GM21515 (cell line): ENCODE measurements around the gene AMBP.

ENCODE experiments used
- ATAC-seq: cut with Tn5 transposase; IDR thresholded peaks from one replicate; pipeline ENCODE4 v1.9.1; 2021; ENCODE audit not compliant: unreplicated experiment

Gene AMBP

DNA sequence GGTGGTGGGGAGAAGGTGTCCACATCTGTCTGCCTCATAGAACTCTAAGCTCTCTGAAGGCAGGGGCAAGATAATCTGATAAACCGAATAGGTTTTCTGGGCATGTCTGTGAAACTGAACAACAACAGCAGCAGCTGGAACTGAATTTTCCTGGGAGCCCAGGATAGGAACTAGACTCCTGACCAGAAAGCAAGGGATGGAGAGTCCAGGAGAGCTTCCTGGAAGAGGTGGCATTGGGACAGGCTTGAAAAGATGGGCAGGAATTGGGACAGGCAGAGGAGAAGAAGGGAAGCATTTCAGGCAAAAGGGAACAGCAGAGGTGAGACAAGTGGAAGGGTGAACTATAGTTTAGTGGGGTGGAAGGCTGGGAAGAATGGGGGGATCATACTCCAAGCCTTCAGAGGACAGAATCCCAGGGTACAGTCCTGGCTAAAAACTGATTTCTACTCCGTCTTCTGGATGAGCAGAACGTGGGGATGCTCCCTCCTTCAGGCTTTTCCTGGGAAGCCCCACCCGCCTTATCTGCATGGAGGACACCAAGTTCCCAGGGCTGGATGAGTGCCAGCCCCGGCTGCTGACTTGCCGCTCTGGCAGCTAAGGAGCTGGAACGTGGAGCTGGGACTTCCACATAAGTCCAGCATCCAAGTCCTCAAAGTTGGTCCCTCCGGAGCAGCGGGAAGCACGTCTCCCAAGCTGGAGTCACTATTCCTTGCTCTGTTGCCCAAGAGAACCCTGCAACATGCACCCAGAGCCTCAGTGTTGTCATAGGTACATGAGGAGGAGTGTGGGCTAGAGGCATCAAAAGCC, 34.9 kb upstream of the AMBP start:
- no peak for ATAC-seq

DNA sequence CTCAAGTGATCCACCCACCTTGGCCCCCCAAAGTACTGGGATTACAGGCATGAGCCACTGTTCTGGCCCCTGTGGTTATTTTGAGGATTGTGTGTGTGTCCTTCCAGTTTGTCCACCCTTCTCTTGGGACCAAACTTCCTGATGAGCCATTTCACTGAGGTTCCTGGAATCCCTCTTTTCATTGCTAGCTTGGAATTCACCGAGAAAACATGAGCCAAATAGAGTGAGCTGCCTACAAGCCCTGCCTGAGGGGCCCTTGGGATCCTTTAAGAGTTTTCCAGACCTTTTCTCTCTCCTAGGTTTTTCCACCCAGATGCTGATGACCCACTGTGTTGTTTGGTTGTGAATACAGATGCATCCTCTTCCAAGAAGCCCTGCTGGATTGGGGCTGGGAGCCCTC, 34.2 kb upstream of the AMBP start:
- ATAC-seq = no peak

DNA sequence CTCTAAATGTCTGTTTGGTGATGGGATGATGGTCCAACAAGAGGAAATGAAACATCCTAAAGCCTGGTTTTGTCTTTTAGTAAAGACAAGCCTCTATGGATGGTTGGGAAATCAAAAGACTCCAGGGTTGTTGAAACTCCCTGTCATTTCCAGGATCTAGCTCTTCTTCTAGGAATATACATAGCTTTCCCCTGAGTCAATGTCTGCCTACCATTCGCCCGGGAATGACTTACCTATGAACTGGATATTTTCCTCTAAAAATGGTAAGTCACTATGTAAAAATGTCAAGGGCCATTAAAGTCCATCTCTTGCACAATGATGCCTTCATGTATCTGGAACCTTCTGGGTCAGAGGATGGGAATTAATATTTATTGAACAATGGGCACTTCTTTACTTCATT, 32.1 kb upstream of the AMBP start:
- no peak for ATAC-seq

DNA sequence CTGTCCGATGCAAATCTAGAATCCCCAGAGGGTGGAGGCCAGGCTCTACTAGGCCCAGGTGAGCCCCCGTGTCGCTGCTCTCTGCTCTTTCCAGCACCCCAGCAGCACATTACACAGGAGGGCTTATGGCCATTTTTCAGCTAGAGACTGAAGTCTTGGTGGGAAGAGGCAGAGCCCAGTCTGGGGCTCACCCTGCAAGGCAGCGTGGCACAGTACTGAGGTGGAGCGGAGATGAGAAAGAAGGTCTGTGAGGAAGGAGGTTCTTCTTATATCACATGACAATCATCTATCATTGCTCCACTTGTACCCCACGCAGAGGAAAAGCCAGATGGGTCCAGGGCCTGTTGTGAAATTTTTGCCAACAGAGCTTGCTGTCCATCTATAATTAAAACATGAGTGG, 31.0 kb upstream of the AMBP start:
- ATAC-seq = no peak

DNA sequence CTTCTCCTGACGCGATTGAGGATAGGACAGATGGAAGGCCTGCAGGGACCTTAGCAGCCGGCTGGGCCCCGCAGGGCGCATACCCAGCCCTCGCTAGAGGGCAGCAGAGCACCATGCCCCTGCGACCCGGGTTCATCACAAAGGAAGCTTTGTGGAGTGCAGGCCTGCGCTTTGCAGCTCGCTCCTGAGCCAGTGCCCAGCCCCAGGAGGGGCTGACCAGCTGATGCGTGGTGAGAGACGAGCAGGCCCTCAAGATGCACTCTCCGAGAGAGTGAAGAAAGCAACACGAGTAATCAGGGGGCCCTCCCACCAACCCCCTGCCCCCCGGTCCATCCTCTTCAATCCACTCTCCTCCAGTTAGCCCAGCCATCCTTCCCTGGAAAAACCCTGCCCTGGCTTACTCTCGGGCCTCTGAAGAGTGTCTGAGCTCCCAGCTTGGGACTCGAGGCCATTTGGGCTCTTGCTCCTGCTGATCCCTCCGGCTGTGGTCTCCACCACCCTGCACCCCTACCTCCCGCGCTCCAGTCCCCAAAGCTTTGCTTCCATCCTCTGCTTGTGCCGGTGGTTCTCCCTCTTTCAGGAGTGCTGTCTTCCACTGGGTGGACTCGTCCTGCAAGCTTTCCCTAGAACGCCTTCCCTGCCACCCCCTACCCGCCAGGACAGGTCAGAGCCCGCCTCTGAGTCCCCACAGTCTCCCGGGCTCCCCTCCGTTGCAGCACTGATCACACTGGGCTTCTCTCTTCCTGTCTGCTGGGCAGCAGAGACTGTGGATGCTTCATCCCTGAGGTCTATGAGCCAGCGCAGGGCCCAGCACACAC, 30.1 kb upstream of the AMBP start:
- peak; percentile 78 for ATAC-seq

DNA sequence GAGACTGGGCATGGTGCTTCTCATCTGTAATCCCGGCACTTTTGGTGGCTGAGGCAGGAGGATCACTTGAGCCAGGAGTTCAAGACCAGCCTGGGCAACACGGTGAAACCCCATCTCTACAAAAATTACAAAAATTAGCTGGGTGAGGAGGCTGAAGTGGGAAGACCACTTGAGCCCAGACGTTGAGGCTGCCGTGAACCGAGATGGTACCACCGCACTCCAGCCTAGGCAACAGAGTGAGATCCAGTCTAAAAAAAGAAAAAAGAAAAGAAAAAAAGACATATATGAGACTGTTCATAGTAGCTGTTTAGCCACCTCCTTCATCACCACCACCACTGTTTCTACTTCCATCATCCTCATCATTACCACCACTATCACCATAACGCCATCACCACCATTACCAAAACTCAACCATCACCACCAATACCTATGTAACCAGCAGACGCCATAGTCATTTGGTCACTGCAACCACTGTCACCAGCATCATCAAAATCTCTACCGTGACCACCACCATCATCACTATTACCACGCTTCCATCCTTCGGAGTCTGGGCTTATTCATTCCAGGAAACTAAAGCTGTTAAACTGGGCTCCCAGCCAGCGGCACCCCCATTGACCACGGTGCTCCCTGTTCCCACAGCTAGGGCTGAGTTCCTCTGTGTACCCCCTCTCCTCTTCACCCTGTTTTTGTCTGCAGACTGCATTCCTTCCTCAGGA, 29.3 kb upstream of the AMBP start:
- no peak for ATAC-seq

DNA sequence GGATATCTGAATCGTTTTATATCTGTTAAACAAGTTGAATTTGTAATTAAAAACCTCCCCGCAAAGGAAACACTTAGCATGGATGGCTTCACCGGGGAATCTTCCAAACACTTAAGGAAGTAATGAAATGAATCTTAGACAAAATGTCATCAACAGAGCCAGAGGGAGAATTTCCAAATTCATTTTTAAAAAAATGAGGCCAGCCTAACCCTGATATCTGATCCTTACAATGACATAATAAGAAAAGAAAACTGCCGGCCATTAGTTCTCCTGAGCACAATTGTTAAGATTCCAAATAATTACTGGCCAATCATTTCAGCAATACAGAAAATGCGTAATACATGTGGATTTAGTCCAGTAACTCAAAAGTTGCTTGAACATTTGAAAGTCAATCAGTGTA, 27.1 kb upstream of the AMBP start:
- no peak for ATAC-seq

DNA sequence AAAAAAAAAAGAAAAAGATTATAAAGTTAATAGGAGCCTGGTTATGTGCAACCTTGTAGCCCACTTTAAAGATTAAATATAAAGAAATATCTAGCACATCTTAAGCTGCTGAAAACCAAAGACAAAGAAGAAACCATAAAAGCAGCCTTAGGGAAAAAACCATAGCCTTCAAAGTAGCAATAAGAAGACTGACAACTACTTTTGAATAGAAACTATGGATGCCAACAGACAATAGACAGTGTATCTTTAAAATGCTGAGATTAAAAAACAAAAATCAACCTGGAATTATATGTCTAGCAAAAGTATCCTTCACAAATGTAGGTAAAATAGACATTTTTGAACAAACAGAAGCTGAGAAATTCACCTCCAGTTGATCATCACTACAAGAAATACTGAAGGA, 24.4 kb upstream of the AMBP start:
- no peak for ATAC-seq

DNA sequence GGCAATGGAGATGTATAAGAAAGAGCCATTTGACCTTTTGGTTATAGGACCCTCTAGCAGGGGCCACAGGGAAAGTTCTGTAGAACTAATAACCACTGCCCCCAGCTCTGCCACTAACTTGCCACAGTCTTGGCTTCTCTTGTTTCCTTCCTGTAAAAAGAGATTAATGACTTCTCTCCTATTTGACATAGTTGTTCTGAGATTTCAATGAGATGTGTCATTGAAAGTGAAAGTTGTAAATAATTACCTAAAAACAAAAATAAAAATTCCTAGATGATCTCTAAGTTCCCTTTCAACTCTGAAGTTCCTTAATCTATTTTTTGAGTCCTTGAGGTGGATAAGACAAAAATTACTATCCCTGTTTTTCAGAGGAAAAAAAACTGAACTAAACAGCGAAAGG, 22.4 kb upstream of the AMBP start:
- ATAC-seq = no peak

DNA sequence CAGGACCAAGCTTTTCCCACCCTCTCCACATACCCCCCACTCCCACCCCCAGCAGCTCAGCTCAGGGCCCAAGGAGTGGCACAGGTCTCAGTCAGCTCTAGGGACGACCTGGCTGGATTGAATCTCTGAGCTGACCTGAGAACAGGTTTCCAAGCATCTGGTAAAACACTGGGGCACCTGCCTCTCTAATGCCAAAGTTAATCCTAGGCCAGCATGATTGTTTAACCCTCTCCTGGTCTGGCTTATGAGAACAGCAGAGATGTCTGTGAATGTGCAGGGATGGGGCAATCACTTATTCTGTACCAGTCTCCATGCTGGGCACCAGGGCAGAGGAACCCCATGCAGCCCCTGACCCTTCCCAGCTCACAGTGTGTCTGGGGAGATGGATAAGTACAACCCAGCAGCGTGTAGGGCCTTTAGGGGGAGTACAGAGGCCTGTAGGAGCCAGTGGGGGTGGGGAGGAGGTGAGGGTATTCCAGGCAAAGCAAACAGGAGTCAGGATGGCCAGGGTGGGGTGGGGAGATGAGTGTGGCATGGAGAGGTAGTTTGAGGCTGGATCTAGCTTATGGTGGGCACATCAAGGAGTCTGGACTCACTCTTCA, 21.7 kb upstream of the AMBP start:
- ATAC-seq = no peak

DNA sequence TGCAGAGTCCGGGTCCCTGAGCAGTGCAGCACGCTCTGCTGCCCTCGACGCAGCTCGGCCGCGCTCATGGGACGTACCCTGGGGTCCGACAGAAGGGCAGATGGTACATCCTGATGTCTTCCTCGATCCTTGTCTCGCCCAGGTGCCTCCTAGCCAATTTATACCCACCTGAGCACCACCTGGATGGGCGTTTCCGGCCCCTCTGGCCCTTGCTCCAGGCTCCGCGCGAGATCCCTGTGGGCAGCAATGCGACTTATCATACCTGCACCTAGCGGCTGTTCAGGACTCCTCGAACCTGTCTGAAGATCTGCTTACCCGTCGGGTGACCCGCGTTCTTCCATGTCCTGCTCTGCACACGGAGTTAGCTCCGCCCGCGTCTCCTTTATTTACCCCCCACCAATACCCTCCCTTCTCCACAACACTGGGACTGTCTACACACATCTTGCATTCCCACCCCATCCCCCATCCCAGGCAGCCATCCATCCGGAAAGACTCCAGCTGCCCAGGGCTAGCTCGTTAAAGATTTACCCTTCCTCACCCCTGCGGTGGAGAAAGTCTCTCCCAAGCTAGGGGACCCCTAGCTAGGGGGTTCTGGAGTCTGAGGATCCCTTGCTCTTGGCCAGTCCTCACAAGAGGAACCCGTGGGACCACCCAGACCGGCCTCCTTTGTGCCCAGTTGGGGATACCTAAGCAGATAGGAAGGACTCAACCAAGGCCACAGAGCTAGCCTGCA, 21.0 kb upstream of the AMBP start, which contains the start of gene KIF12:
Gene KIF12 (minus strand): TSS at position 357 of the 733 bp plus-strand sequence. CDS start 16 bp downstream, at position 341.
- no peak for ATAC-seq

DNA sequence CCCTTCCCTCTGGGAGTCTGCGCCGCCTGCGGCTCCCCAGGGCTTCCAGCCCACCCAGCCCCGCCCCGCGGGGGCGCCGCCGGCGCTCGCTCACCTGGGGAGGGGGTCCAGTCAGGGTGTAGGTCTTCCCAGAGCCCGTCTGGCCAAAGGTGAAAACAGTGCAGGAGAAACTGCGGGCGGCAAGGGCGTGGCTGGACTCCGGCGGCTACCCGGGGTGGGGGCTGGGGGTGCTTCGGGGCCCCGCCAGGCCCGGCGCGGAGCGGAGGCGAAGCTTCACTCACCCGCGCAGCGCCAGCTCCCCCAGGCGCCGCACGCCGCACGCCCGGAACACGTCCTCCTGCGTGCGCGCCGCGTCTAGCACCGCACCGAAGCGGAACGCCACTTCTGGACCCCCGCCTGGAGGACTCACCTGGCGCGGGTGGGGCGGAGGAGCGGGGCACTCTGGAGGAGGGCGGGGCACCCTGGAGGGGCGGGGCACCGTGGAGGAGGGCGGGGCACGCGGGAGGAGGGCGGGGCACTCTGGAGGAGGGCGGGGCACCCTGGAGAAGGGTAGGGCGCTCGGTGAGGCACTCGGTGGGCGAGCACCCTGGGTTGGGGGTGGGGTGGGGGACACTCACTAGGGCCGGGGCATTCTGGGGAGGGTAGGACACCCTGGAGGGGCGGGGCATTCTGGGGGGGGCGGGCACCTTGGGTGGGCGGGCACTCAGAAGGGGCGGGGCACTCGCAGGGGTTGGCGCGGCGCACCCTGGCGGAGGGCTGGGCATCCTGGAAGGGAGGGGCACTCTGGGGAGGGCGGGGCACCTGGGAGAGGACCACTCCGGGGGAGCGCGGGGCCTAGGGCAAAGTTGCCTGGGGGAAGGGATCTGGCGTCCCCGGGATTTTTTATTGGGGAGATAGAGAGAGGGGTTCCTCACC, 20.2 kb upstream of the AMBP start:
- ATAC-seq = no peak

DNA sequence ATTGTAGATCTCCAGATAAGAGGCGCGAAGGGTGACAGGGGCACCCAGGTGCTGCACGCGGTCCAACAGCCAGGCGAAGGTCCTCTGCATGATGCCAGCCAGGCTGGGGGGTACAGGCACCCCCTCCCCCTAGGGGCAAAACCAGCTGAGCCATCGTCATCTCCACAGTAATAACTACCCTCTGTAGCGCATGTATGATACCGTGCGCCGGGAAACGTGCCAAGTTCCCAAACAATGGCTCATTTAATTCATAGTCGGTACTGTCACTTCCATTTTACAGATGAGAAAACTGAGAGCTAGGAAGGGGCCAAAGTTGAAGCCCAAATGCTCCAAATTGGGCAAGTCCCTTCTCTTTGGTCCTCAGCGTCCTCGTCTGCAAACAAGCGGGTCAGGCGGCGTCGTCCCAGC, 19.5 kb upstream of the AMBP start:
- ATAC-seq = no peak

DNA sequence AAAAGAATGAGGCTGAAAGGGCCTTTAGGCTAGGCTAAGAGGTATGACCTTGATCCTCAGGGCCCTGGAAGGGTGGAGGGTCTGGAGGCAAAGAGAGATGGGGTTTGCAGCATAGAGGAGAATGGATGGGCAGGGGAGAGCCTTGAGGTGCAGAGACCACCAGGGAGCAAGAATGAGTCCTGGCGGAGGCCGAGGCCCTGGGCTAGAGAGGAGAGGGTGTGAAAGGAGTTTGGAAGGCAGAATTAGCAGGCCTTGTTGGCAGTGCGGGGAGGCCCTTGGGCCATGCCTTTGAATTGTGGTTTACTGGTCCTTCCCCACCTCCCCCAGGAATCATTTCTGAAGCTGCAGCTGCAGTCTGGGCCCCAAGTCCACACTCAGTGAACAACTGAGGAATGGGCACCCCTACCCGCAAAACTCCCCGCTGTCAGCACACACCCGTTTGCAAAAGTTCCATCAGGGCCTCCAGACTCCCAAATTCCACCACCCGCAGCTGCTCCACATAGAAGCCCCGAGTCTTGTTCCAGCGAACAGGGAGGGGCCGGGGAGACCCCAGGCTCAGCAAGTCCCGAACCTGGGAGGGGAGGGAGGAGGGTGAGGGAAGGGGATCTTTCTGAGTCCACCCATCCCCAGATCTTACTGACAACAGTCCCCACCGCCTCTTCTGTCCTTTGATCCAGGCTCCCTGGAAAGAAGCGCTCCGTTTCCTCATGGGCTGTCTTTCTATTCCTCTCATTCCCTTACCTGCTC, 18.9 kb upstream of the AMBP start:
- ATAC-seq = no peak

DNA sequence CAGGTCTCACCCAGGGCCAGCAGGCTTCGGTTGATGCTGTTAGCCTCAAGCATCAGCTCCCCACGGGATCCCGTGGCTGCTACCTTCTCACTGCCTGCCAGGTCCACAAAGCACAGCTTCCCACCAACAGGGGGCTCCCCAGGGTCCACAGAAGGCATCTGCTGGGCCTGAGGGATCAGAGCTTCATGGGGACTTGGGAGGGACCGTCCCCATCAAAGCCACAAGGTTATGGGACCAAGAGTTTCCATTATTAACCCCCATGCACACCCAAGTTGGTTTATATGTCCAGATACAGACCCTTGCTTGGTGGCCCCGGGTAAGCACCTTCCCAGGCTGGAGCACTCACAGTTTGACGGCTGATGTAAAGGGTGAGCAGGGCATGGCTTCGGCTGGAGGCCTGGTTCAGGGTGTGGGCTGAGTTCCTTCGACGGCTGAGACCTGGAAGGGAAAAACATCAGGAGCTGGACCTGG, 18.0 kb upstream of the AMBP start:
- no peak for ATAC-seq

DNA sequence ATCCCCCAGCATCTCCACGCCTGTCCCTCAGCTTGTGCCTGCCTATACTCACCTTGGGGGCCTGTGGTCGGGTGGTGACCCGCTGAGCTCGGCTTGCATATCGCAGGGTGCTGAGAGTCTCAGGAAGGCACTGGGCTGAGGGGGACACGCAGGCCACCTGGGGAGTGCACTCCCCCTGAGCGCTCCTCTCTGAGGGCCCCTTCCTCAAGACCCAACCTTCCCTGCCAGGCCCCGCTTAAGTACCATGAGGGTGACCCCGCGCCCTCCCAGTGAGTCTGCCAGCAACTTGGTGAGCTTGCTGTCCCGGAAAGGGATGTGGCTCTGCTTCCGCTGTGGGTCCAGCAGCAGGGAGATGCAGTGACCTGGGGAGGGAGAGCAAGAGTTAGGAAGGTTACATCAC, 16.9 kb upstream of the AMBP start:
- ATAC-seq = no peak

DNA sequence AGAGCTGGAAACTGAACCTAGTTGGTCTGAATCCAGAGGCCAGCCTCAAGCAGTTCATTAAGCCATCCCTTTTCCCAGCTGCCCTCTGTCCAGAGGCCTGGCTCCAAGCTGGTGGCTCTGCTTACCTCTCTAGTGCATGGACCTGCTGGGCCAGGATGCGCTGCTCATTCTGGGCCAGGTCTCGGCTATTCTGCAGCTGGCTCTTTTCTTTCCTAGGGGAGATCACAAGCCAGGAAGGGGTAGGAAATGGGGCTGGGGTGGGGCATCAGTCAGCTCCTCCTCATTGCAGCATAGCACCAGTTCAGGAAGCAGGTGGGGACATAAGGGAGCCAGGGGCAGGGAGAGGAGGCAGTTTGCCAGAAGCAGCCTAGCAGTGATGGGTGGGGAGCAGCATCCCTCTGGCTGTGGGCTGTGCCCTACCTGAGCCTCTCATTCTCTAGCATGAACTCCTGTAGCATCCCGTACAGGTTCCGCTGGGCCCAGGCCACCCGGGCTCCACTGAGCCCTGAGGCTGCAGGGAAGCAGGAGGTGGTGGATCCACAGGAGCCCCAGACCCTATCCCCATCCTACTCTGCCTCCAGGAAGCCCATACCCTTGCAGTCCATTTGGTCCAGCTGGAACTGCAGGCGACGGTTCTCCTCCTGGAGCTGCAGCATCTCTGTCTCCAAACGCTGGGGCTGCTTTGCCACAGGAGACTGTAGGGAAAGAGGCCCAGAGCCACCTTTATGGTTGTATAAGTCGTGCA, 15.8 kb upstream of the AMBP start:
- ATAC-seq = no peak

DNA sequence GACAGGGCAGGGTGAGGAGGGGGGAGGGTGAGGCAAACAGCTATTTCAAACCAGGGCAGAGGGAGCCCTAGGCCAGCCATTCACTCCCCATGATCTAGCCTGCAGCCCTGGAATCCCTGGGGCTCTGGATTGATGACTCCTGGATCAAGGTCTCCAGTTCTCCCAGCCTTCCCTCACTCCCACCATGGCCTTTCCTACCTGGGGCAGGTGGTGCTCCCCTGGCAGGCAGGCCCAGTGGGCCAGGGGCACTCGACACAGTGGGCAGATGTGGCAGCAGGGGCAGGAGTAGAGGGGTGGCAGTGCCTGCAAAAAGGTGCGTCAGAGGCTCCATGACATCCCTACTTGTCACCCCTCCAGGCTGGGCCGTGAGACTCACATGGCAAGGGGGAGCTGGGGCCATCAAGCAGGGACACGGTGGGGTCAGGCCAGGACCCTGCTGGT, 15.0 kb upstream of the AMBP start:
- ATAC-seq = no peak
